GM19328 (cell line): Measurements from ENCODE around the gene IDH3G.

ENCODE experiments used
- ATAC-seq: cut with Tn5 transposase; IDR thresholded peaks from one replicate; pipeline ENCODE4 v1.9.1; 2021; ENCODE audit warnings: mild to moderate bottlenecking, moderate library complexity; ENCODE audit not compliant: unreplicated experiment

Gene IDH3G

DNA sequence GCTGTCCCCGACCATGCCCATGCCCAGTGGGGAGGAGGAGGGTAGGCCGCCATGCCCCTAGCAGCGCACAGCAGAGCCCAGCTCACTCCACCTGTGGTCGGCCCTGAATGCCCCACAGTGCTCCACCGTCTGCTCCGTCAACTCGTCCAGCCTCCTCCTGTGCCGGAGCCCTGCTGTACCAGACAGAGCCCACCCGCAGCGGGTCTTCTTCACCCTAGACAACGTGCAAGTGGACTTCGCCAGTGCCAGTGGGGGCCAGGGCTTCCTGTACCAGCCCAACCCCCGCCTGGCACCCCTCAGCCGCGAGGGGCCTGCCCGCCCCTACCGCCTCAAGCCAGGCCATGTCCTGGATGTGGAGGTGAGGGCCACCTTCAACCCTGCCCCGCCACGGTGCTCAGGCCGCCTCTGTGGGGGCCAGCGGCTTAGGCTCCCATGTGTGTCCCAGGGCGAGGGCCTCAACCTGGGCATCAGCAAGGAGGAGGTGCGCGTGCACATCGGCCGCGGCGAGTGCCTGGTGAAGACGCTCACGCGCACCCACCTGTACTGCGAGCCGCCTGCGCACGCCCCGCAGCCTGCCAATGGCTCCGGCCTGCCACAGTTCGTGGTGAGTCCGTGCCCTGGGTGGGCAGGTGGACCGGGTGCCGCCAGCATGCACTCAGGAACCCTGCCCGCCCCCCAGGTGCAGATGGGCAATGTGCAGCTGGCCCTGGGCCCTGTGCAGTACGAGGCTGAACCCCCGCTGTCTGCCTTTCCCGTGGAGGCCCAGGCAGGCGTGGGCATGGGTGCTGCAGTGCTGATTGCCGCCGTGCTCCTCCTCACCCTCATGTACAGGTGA, 20.2 kb downstream of the IDH3G start:
- no peak for ATAC-seq

DNA sequence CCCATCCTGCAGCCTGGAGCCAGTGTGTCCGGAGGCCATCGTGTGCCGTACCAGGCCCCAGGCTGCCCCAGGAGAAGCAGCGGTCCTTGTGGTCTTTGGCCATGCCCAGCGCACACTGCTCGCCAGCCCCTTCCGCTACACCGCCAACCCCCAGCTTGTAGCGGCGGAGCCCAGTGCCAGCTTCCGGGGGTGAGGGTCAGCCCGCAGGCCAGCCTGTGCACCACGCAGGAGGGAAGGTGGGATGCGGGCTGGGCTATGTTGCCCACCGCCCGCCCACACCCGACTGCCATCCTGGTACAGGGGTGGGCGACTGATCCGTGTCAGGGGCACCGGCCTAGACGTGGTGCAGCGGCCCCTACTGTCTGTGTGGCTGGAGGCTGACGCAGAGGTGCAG, 21.0 kb downstream of the IDH3G start:
- ATAC-seq: no peak

DNA sequence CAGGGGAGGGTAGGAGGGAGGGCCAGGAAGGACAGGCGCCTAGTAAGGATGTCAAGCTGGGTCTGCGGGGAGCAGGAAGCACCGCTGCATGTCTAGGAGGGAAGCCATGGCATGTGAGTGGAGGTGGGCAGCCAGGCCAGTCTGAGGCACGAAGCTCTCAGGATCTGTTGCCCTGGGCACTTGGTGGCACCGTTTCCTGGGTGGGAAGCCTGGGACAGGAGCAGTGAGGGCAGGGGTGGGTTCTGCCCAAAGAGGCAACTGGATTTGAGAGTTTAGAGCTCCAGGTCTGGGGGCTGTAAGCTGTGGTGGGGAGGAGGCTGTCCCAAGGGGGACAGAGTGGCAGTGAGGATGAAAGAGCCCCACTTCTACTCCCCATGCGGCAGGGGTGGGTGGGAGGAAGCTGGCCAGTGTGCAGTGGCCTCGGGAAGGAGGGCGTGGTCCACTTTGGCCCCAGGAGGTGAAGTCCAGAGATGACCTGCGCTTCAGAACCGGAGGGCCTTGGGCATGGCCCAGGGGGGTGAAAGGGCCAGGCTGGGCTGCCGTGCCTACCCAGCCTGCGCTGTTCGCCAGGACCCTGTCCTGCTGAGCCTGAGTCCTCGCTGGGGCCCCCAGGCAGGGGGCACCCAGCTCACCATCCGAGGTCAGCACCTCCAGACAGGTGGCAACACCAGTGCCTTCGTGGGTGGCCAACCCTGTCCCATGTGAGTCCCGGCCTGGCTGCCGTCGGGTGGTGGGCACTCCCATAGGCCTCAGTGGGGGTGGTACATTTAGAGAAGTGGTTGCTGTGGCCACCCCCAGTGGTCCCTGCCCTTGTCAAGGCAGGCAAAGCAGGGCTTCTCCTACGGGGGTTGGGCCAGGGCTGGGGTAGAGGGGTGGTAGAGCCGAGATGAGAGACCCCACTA, 21.6 kb downstream of the IDH3G start:
- ATAC-seq: no peak

DNA sequence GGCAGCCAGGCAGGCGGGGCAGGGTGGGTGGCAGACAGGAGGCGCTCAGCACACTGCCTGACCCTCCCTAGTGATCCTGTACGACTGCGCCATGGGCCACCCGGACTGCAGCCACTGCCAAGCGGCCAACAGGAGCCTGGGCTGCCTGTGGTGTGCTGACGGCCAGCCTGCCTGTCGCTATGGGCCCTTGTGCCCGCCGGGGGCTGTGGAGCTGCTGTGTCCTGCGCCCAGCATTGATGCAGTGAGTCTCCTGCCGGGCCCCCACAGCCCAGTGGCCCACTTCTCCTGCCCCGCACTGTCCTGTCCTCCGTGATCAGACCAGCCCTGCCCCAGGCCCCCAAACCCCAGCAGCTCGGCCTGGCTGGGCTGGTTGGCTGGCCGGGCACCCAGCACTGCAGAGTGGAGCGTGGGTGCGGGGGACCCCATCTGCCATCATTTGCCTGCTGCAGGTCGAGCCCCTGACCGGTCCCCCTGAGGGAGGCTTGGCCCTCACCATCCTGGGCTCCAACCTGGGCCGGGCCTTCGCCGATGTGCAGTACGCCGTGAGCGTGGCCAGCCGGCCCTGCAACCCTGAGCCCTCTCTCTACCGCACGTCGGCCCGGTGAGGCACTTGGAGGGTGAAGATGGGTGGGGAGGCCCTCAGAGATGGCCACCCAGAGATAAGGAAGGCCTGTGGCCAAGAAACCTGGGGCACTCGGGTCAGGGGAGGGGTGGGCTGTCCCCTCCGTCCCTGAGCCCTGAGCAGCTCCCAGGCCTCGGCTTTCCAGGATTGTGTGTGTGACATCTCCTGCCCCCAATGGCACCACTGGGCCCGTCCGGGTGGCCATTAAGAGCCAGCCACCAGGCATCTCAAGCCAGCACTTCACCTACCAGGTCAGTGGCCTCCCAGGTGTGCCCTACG, 22.5 kb downstream of the IDH3G start:
- ATAC-seq: no peak

DNA sequence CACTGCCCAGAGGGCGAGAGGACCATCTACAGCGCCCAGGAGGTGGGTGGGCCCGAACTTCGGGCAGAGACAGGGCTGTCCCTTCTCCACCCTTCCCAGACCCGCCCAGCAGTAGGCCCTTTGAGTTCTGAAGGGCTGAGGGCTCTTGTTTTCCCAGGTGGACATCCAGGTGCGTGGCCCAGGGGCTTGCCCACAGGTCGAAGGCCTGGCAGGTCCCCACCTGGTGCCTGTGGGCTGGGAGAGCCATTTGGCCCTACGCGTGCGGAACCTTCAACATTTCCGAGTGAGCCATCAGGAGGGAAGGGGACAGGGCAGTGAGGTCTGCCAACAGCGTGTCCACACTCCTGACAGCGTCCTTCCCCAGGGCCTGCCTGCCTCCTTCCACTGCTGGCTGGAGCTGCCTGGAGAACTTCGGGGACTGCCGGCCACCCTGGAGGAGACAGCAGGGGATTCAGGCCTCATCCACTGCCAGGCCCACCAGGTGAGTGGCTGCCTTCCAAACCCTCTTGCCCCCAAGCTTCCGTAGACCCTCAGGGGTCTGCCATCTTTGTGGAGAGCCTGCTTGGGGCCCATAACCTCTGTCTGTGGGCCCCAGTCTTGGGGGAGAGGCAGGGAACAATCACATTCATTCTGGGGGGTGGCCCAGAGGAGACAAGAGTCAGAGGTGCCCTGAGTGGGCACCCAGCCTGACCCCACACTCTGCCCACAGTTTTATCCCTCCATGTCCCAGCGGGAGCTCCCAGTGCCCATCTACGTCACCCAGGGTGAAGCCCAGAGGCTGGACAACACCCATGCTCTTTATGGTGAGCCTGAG, 23.4 kb downstream of the IDH3G start:
- ATAC-seq: no peak

DNA sequence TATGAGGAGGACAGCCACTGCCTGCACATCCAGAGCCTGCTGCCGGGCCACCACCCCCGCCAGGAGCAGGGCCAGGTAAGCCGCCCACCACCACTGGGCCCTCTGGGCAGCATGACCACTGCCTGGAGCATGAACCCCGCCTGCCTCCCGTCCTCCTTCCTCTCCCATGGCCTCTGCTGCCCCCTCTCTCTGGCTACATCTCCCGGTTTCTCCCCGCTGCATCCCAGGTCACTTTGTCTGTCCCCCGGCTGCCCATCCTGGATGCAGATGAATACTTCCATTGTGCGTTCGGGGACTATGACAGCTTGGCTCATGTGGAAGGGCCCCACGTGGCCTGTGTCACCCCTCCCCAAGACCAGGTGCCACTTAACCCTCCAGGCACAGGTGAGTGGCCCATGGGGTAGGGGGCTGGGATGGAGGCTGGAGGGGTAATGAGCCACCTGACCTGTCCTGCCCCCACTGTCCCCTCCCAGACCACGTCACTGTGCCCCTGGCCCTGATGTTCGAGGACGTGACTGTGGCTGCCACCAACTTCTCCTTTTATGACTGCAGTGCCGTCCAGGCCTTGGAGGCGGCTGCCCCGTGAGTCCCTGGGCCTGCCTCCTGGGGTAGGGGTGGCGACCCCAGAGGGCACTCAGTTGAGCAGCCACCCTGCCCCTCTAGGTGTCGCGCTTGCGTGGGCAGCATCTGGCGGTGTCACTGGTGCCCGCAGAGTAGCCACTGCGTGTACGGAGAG, 24.1 kb downstream of the IDH3G start:
- no peak for ATAC-seq

DNA sequence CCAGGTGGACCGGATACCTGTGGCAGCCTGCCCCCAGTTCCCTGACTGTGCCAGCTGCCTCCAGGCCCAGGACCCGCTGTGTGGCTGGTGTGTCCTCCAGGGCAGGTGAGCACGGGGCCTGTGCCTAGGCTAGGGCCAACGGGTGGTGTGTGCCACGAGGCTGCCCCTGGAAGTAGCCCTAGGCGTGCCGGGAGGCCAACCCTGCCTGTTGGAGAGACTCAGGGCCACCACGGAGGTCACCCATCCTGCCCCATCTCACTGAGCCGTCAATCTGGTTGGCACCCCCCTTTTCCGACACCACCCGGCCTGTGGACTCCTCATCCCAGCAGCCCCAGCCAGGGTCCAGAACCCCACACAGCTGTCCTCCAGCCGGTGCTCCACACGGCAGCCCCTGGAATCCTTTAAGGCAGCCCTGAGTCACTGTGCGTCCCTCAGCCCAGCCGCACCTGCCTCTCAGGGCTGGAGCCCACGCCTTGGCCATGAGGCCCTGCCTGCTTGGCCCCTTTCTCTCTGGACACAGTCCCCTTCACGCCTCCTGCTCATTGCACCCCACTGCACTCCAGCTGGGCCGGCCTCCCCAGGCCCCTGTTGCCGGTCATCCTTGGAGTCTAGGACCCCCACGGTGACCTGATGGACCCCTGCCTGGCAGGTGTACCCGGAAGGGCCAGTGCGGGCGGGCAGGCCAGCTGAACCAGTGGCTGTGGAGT, 24.9 kb downstream of the IDH3G start:
- ATAC-seq: no peak

DNA sequence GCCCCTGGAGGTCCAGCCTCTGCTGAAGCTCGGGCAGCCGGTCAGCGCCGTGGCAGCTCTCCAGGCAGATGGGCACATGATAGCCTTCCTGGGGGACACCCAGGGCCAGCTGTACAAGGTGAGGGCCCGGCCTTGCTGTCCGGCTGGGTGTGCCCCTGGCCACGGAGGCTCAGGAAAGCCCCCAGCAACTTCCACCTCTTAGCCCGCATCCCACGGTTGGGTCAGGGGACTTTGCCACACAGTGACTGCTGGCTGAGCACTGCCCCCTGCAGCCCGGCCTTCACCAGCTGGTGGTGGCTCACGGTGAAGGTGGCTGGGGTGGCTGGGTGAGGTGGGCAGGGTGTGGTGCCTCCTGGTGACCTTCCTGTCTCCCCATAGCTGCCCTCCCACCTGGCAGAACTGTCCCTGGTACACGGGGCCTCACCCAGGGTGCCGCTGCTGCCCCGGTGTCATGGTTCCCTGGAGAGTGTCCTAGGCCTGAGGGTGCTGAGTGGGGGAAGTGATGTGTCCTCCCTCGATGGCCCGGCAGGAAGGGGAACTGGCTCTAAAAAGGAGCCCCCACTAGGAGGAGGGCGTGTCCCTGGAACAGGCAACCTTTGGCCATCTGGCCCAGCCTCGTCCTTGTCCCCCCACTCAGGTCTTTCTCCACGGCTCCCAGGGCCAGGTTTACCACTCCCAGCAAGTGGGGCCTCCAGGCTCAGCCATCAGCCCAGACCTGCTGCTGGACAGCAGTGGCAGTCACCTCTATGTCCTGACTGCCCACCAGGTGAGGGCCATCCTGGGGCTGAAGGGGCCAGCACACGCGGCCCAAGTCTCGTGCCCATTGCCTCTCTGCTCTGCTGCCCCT, 25.6 kb downstream of the IDH3G start:
- no peak for ATAC-seq

DNA sequence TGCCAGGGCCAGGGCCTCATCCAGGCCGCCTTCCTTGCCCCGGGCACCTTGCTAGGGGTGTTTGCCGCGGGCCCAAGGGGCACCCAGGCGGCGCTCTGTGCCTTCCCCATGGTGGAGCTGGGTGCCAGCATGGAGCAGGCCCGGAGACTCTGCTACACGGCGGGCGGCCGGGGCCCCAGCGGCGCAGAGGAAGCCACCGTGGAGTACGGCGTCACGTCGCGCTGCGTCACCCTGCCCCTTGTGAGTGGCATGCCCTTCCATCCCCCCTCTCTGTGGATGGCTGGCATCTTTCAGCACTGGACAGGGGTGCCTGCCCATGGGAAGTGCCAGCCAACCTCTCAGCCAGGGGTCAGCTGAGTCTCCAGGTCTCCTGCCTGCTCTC, 26.5 kb downstream of the IDH3G start:
- ATAC-seq: no peak

DNA sequence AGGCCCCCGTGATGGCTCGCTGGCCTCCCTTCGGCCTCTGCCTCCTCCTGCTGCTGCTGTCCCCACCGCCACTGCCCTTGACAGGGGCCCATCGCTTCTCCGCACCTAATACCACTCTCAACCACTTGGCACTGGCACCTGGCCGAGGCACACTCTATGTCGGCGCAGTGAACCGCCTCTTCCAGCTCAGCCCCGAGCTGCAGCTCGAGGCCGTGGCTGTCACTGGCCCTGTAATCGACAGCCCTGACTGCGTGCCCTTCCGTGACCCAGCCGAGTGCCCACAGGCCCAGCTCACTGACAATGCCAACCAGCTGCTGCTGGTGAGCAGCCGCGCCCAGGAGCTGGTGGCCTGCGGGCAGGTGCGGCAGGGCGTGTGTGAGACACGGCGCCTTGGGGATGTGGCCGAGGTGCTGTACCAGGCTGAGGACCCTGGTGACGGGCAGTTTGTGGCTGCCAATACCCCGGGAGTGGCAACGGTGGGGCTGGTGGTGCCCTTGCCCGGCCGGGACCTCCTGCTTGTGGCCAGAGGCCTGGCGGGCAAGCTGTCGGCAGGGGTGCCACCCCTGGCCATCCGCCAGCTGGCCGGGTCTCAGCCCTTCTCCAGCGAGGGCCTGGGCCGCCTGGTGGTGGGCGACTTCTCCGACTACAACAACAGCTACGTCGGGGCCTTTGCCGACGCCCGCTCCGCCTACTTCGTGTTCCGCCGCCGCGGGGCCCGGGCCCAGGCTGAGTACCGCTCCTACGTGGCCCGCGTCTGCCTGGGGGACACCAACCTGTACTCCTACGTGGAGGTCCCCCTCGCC, 27.1 kb downstream of the IDH3G start:
- ATAC-seq: no peak

DNA sequence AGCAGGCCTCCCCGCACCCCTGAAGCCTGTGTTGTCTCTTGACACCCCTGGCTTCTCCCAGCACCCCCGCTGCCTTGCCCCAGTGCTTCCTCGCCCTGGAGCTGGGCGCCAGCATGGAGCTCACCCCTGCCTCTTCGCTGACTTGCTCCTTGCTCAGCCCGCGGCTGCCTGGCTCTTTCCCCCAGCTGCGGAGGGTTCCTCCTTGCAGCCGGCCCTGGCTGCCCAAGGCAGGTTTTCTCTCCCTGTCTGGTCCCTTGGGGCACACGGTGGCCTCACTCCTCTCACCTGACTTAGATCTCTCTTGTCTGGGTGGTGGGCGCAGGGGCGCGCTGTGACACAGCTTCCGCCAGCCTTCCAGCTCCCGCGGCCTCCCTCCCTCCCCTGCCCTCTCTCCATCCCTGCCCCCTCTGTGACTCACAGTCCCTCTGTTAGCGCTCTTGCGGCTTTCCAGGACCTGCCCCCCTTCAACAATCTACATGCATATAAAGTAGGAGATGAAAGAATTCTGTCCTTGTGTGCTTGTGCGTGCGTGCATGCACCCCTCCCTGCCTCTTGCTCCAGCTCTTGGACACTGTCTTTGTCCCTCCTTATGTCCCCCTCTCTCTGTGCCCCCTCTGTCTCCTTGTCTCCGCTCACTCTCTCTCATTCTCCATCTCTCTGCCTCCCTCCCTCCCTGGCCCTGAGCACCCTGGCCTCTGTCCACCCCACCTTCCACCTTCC, 27.9 kb downstream of the IDH3G start:
- no peak for ATAC-seq

DNA sequence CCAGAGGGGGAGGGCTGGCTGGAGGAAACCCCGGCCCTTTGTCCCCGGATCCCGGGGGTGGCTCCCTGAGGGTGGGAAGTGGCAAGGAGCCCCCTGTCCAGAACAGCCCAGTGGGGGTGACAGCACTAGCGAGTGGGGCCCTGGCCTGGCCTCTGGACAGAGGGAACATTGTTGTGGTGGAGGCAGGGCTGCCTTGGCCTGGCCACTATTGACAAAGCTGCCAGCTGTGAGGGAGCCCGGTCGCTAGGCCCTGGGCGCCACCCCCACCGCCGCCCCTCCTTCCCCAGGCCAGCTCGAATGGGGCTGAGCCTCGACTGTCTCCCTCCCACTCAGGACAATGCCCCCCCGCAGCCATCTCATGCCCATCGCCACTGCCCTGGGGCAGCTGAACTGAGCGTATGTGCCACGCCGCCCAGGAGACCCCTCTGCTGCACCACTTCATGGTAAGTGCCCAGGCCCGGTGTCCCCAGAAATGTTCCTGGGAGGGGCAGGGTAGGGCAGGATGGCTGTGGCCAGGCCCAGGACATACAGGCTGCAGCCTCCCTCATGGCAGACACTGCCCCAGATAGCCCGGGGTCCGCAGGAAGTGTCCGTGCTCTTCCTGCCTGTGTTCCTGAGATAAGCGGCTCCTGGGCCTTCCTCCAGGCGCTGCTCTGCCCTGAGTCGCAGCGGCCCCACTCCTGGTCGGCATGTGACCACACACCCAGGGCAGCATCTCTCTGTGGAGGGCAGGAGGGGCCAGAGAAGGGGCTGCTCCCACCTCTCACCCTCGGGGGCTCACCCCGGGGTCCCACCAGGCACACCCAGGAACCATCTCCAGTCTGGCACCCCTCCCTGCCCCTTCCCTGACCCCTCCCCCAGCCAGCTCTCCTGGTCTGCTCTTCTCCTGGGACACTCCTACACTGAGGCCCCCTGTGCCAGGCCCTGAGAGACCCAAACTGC, 28.8 kb downstream of the IDH3G start:
- no peak for ATAC-seq

DNA sequence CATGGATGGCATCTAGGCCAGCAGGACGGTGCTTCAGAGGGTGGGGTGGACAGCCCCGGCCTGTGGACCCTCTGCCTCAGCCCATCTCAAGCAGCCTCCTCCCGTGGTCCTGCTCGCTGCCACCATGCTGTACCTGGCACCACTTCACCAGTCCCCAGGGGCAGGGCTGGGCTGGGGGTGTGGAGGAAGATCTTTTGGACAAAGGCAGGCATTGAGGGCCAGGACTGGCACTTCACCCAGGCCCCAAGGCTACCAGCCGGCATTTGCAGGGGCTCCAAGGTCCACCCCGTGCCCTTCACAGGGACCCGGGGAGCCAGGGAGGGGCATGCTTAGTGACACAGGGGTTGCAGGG, 29.4 kb downstream of the IDH3G start:
- no peak for ATAC-seq

DNA sequence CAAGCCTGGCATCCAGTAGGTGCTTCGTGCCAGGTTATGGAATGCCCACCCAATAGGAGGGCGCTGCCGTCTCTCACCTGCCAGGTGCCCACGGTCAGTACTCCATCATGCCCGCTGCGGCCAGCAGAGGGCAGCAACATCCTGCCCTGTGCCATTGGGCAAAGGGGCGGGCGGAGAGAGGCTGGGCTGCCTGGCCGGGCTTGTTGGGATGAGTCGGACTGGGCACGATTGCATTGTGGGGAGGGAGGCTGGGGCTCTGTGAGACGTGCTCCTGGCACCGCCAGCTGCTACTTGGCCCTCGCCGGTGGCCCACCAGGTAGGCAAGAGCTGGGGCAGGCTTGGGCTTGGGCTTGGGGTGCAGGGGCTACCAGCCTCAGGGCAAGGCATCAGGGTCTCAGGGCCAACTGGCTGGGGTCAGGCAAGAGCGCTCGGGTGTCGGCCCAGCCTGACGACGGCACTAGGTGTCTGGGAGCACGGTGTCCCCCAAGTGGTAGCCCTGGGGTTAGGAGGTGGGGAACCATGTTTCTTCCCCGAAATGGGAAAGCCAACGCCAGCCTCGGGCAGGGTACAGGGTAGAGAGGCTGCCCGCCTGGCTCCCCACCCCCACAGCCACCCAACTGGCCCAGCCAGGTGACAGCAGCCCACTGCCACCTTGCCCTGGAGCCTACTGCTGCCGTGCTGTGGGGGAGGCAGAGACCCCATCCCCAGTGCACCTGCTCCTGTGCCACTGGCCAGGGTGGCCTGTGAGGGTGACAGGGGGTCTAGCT, 30.0 kb downstream of the IDH3G start, which contains the start of gene PLXNB3:
TSS of gene PLXNB3 (plus strand) at position 261 of the 767 bp plus-strand sequence. CDS start 1,287 bp downstream, outside the sequence.
- no peak for ATAC-seq
